Activated naive CD4-positive, alpha-beta T cell treated with anti-CD3 and anti-CD28 coated beads, Interleukin-2, amount 10 ng/mL, durations not matched to agents 7 days and 5 days (primary cell): ENCODE results near the gene DIS3L2.
"Not testable (repeated sequence)": the region's sequence is repeated elsewhere in the genome, so short reads cannot be mapped to it uniquely, and the experiment has no call there.

Source experiments
- CTCF ChIA-PET: fragments of 350-600 bp; sonication (Branson Sonifier 250); formaldehyde crosslinking; loops from one replicate; lab custom pipeline; 2021; ENCODE audit warnings: antibody characterized with exemption; lab: Charles Lee
- DNase-seq: peaks from one replicate; pipeline ENCODE4 v3.0.0-alpha.2; 2020
- H3K27ac Mint-ChIP-seq: one replicate; pipeline ENCODE4 v1.8.0; 2021; ENCODE audit warnings: mild to moderate bottlenecking, moderate library complexity, mixed read lengths
- H3K27me3 Mint-ChIP-seq: one replicate; pipeline ENCODE4 v1.8.0; 2021; ENCODE audit warnings: mild to moderate bottlenecking, mixed read lengths
- H3K36me3 Mint-ChIP-seq: one replicate; pipeline ENCODE4 v1.8.0; 2021; ENCODE audit warnings: mixed read lengths
- H3K4me1 Mint-ChIP-seq: one replicate; pipeline ENCODE4 v1.8.0; 2021; ENCODE audit warnings: mixed read lengths
- H3K4me3 Mint-ChIP-seq: one replicate; pipeline ENCODE4 v1.8.0; 2021; ENCODE audit warnings: mild to moderate bottlenecking, moderate library complexity, mixed read lengths
- H3K9me3 Mint-ChIP-seq: one replicate; pipeline ENCODE4 v1.8.0; 2021; ENCODE audit warnings: mixed read lengths

DIS3L2 gene

GRCh38 chr2:232026910-232027309 lies 65.4 kb downstream of the DIS3L2 start:
- peak overlapping the region; percentile 64 for H3K27ac Mint-ChIP-seq
- no peak for DNase-seq
- H3K36me3 Mint-ChIP-seq = peaks cover 49% of the 10 kb centered on the region
- no peak overlapping the region for H3K4me3 Mint-ChIP-seq
- no peaks in the 10 kb centered on the region for H3K9me3 Mint-ChIP-seq
- CTCF ChIA-PET = interaction anchor here (1.0 to 1.3 kb wide), 3 partner anchors 12 to 267 kb away, joined by 3 read pairs; no protein-coding TSS in a partner anchor
- H3K27me3 Mint-ChIP-seq = no peaks in the 10 kb centered on the region
- H3K4me1 Mint-ChIP-seq = peaks cover 17% of the 10 kb centered on the region

GRCh38 chr2:232027530-232027929 lies 66.0 kb downstream of the DIS3L2 start:
- CTCF ChIA-PET = no interaction called here
- H3K4me1 Mint-ChIP-seq = peaks cover 17% of the 10 kb centered on the region
- no peak overlapping the region for H3K4me3 Mint-ChIP-seq
- peaks cover 55% of the 10 kb centered on the region for H3K36me3 Mint-ChIP-seq
- peaks cover 2% of the 10 kb centered on the region for H3K9me3 Mint-ChIP-seq
- no peak for DNase-seq
- H3K27me3 Mint-ChIP-seq = no peaks in the 10 kb centered on the region
- no peak overlapping the region for H3K27ac Mint-ChIP-seq

- no peak for DNase-seq
- CTCF ChIA-PET = interaction anchor here (0.8 kb wide), 1 partner anchor 261 kb away, joined by 3 read pairs; no protein-coding TSS in a partner anchor
- Mint-ChIP-seq H3K27ac (no peak overlapping the region), H3K27me3 (no peaks in the 10 kb centered on the region), H3K4me1 (peaks cover 17% of the 10 kb centered on the region), H3K4me3 (no peak overlapping the region), H3K9me3 (peaks cover 2% of the 10 kb centered on the region), H3K36me3 (peaks cover 54% of the 10 kb centered on the region)
Measured at GRCh38 chr2:232028071-232028470, 66.6 kb downstream of the DIS3L2 start.

- no peak for DNase-seq
- Mint-ChIP-seq H3K27ac (no peak overlapping the region), H3K9me3 (peaks cover 2% of the 10 kb centered on the region), H3K4me3 (no peak overlapping the region), H3K36me3 (peaks cover 56% of the 10 kb centered on the region), H3K4me1 (peaks cover 17% of the 10 kb centered on the region), H3K27me3 (no peaks in the 10 kb centered on the region)
- CTCF ChIA-PET = interaction anchor here (0.8 kb wide), 1 partner anchor 261 kb away, joined by 3 read pairs; no protein-coding TSS in a partner anchor
Measured at GRCh38 chr2:232028631-232029030, 67.1 kb downstream of the DIS3L2 start.

- H3K9me3 Mint-ChIP-seq = peaks cover 2% of the 10 kb centered on the region
- H3K27ac Mint-ChIP-seq = no peak overlapping the region
- H3K4me3 Mint-ChIP-seq = no peak overlapping the region
- H3K27me3 Mint-ChIP-seq = no peaks in the 10 kb centered on the region
- no peak for DNase-seq
- H3K4me1 Mint-ChIP-seq = peaks cover 17% of the 10 kb centered on the region
- peaks cover 63% of the 10 kb centered on the region for H3K36me3 Mint-ChIP-seq
- CTCF ChIA-PET = no interaction called here
Measured at GRCh38 chr2:232029346-232029745, 67.8 kb downstream of the DIS3L2 start.

- peaks cover 6% of the 10 kb centered on the region for H3K9me3 Mint-ChIP-seq
- no peaks in the 10 kb centered on the region for H3K27me3 Mint-ChIP-seq
- CTCF ChIA-PET = no interaction called here
- no peak for DNase-seq
- peaks cover 66% of the 10 kb centered on the region for H3K36me3 Mint-ChIP-seq
- no peak overlapping the region for H3K27ac Mint-ChIP-seq
- H3K4me3 Mint-ChIP-seq = no peak overlapping the region
- H3K4me1 Mint-ChIP-seq = peaks cover 17% of the 10 kb centered on the region
Measured at GRCh38 chr2:232030229-232030628, 68.7 kb downstream of the DIS3L2 start.

- H3K4me1 Mint-ChIP-seq, H3K4me3 Mint-ChIP-seq, DNase-seq, H3K9me3 Mint-ChIP-seq, H3K27ac Mint-ChIP-seq, H3K27me3 Mint-ChIP-seq, CTCF ChIA-PET: not testable (repeated sequence)
- H3K36me3 Mint-ChIP-seq = peaks cover 59% of the 10 kb centered on the region
Measured at GRCh38 chr2:232035292-232035691, 73.8 kb downstream of the DIS3L2 start.

GRCh38 chr2:232036876-232037275 lies 75.4 kb downstream of the DIS3L2 start:
- CTCF ChIA-PET, H3K4me1 Mint-ChIP-seq, H3K9me3 Mint-ChIP-seq, H3K27ac Mint-ChIP-seq, H3K4me3 Mint-ChIP-seq, DNase-seq, H3K27me3 Mint-ChIP-seq: not testable (repeated sequence)
- peaks cover 49% of the 10 kb centered on the region for H3K36me3 Mint-ChIP-seq

- no peak overlapping the region for H3K27ac Mint-ChIP-seq
- H3K36me3 Mint-ChIP-seq = peaks cover 35% of the 10 kb centered on the region
- no peaks in the 10 kb centered on the region for H3K27me3 Mint-ChIP-seq
- no peak for DNase-seq
- no peak overlapping the region for H3K4me3 Mint-ChIP-seq
- H3K4me1 Mint-ChIP-seq = peaks cover 9% of the 10 kb centered on the region
- CTCF ChIA-PET = no interaction called here
- H3K9me3 Mint-ChIP-seq = peaks cover 6% of the 10 kb centered on the region
Measured at GRCh38 chr2:232038251-232038880, 76.9 kb downstream of the DIS3L2 start.

GRCh38 chr2:232038881-232039485 lies 77.5 kb downstream of the DIS3L2 start:
- Mint-ChIP-seq H3K27me3 (no peaks in the 10 kb centered on the region), H3K36me3 (peaks cover 29% of the 10 kb centered on the region), H3K9me3 (peaks cover 6% of the 10 kb centered on the region), H3K4me1 (peaks cover 9% of the 10 kb centered on the region), H3K27ac (no peak overlapping the region), H3K4me3 (no peak overlapping the region)
- DNase-seq = no peak
- CTCF ChIA-PET = no interaction called here

- Mint-ChIP-seq H3K9me3 (no peaks in the 10 kb centered on the region), H3K4me3 (no peak overlapping the region), H3K27ac (no peak overlapping the region), H3K4me1 (peaks cover 6% of the 10 kb centered on the region), H3K36me3 (peaks cover 7% of the 10 kb centered on the region), H3K27me3 (no peaks in the 10 kb centered on the region)
- CTCF ChIA-PET = no interaction called here
- no peak for DNase-seq
Measured at GRCh38 chr2:232042911-232043574, 81.5 kb downstream of the DIS3L2 start.

GRCh38 chr2:232043966-232044365 lies 82.5 kb downstream of the DIS3L2 start:
- DNase-seq = no peak
- Mint-ChIP-seq H3K36me3 (peaks cover 7% of the 10 kb centered on the region), H3K27ac (no peak overlapping the region), H3K27me3 (no peaks in the 10 kb centered on the region), H3K9me3 (no peaks in the 10 kb centered on the region), H3K4me3 (no peak overlapping the region), H3K4me1 (no peaks in the 10 kb centered on the region)
- CTCF ChIA-PET = no interaction called here

- no peaks in the 10 kb centered on the region for H3K27me3 Mint-ChIP-seq
- CTCF ChIA-PET = no interaction called here
- H3K27ac Mint-ChIP-seq = no peak overlapping the region
Measured at GRCh38 chr2:232049350-232049749, 87.8 kb downstream of the DIS3L2 start.

GRCh38 chr2:232052591-232052990 lies 91.1 kb downstream of the DIS3L2 start:
- CTCF ChIA-PET = no interaction called here
- Mint-ChIP-seq H3K36me3 (no peaks in the 10 kb centered on the region), H3K4me3 (no peak overlapping the region), H3K27ac (no peak overlapping the region), H3K4me1 (no peaks in the 10 kb centered on the region), H3K27me3 (no peaks in the 10 kb centered on the region), H3K9me3 (no peaks in the 10 kb centered on the region)
- no peak for DNase-seq

More at GRCh38 chr2:232049350-232049749, 87.8 kb downstream of the DIS3L2 start:
- Mint-ChIP-seq H3K4me3 (no peak overlapping the region), H3K36me3 (peaks cover 5% of the 10 kb centered on the region), H3K4me1 (no peaks in the 10 kb centered on the region), H3K9me3 (no peaks in the 10 kb centered on the region)
- DNase-seq = no peak

- Mint-ChIP-seq H3K27ac (no peak overlapping the region), H3K27me3 (no peaks in the 10 kb centered on the region), H3K36me3 (no peaks in the 10 kb centered on the region), H3K4me3 (no peak overlapping the region), H3K9me3 (no peaks in the 10 kb centered on the region), H3K4me1 (peaks cover 4% of the 10 kb centered on the region)
- CTCF ChIA-PET = no interaction called here
- no peak for DNase-seq
Measured at GRCh38 chr2:232053777-232054176, 92.3 kb downstream of the DIS3L2 start.
